DMS153 (cell line): ENCODE data around the gene BRSK2.

Experiments used
- DNase-seq: peaks from one replicate; lab custom pipeline; 2025; lab: John Stamatoyannopoulos, UW

BRSK2 gene

GRCh38 chr11:1453611-1454034 lies 63.9 kb downstream of the BRSK2 start:
- DNase-seq: no peak

- no peak for DNase-seq
Observed at GRCh38 chr11:1454576-1454975, 64.8 kb downstream of the BRSK2 start.

DNA sequence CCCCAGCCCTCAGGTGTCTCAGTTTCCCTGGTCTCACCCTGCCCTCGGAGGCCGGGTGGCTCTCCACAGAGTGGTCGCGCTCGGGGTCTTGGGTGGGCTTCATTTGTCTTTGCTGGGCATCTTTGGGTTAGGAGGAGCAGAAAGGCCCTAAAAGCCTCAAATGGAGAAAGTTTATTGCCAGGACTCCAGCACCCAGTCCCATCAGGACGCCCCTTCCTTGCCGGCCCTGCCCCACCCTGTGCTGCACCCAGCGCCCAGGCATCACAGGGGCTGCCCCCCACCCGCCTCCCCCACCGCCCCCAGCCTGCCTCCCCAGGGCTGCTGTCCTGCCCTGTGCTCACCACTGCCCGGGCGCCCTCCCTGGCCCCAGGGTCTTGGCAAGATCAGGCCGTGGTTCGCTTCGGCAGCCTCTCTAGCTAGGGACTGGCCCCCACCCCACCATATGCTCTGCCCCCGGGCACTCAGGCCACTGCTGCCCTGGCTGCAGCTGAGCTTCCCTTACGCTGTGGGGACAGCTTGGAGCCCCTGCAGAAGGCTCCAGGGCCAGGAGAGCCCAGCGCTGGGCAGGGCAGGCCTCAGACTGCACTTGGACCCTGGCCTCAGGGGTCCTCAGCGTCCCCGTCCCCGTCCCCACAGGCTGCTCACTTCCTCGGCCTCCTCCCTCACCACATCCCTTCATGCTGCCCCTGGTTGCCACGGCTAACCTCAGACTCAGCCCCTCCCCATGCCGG lies 65.5 kb downstream of the BRSK2 start:
- DNase-seq: no peak

- no peak for DNase-seq
Observed at GRCh38 chr11:1455763-1456060, 66.0 kb downstream of the BRSK2 start.

- no peak for DNase-seq
Observed at GRCh38 chr11:1456176-1456575, 66.4 kb downstream of the BRSK2 start.

DNA sequence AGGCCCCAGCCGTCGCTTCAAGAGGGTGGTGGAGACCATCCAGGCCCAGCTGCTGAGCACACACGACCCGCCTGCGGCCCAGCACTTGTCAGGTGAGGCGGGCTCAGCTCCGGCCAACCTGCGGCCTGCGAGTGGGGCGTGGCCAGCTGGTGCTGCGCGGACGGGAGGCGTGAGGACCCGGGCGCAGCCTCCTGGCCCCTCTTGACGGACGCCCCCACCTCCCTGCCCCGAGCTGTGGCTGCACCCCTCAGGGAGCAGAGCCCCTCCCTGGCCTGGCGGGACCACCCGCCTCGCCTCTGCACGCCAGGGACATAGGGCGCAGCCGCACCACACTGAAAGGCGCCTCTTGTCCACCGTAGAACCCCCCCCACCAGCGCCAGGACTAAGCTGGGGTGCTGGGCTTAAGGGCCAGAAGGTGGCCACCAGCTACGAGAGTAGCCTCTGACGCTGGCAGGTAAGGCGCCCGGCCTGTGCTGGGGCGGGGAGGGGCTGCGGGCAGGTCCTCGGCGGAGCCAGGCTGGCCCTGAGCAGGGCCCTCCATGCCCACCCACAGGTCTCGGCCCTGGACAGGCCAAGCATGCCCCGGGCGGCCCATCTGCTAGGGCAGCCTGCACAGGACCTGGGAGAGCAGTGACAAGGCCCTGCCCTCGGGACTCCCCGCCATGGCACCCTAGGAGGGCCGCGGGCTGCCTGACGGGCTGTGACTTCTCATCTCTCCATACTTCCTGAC lies 67.0 kb downstream of the BRSK2 start:
- no peak for DNase-seq

DNA sequence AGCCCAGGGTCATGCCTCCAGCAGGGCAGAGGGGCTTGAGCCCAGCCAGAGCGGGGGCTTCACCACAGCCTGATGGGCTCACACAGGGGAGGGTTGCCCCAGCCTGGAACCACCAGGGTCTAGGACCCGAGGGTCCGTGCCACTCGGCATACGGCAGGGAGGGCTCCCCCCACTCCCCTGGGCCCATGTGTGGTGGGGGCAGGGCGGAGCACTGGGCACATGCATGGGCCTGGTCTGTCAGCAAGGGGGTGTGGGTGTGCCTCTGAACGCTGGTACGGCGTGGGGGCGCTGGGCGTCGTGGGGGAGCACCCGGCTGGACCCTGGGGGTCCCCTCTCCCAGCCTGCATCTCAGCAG lies 67.6 kb downstream of the BRSK2 start:
- no peak for DNase-seq

- no peak for DNase-seq
Observed at GRCh38 chr11:1457856-1458255, 68.1 kb downstream of the BRSK2 start.

DNA sequence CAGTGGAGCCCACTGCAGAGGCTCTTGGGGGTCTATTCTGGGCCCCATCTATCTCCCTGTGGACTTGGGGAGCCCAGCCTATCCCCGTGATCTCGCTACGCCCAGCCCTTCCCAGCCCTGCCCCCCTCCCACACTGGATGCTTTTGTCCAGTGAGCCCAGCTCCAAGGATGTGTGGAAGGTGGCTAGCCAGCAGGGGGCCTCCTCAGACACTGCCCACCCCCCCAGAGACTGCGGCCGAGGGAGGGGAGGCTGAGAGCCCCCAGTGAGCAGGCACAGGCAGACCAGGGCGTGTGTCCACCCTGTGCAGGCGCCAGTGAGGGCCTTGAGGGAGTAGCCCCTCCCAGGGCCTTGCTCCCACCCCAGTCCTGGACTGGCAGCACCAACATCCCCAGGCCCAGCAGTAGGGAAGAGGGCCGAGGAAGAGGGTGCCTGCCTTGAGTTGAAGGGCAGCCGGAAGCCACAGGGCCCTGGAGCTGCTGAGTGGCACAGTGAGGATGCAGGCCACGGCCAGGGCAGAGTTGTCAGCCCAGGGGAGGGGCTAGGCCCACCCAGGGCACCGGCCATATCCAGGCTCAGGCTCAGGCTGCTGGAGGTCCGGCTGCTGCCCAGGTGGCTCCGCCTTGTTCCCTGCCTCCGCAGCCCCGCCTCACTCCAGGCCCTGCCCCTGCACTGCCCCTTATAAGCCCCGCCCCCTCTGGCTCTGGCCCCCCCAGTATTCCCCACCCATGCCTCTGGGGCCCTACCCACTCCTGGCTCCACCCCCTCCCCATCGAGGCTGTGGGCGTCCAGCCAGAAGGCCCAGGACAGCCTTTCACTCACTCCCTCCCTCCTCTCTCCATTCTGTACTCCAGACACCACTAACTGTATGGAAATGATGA lies 68.8 kb downstream of the BRSK2 start:
- DNase-seq: no peak

GRCh38 chr11:1459219-1459575 lies 69.5 kb downstream of the BRSK2 start:
- peak; percentile 44 for DNase-seq

DNA sequence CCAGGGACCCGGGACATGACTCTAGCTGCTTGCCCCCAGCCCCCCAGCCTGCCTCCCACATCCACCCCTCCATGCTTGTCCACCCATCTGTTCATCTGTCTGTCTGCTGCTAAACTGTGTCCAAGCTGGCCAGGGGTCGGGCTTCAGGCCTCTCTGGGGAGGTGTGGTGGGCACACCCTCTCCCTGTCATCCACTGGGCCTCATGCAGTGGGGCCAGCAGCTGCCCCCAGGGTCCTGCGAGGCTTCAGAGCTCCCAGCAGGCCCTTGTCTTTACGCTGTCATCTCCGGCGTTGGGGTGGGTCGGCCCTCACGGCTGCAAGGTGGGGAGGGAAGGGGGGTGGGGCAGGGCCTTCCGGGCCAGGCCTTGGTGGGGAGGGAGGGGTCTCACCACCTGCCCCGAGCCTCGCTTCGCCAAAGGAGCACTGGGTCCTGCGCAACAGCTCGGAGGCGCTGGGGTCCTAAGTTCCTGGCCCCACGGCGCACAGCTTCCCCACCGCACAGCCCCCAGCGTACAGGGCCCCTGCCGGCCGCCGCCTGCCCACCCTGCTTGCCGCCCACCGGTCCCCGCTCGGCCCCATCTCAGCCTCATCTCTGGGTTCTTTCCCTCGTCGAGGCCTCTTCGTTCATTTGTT lies 70.1 kb downstream of the BRSK2 start:
- no peak for DNase-seq

DNA sequence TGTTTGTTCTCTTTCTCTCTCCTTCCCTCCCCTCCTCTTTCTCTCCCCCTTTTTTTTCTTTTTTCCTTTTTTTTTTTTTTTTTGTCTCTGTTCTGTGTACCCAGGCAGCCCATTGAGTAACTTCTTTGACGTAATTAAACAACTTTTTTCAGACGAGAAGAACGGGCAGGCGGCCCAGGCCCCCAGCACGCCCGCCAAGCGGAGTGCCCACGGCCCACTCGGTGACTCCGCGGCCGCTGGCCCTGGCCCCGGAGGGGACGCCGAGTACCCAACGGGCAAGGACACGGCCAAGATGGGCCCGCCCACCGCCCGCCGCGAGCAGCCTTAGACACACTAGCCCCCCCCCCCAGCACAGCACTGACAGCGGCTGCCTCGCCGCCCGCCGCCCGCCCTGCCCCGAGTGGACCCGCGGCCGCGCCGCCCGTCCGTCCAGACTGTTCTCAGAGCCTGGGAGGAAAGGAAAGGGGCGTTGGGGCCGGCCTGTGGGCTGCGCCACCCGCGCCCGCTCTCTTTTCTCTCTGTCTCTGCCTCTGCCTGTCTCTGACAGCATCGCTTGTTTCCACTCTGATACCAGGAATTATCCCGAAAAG lies 70.8 kb downstream of the BRSK2 start:
- no peak for DNase-seq

- DNase-seq: no peak
Observed at GRCh38 chr11:1460986-1461825, 71.5 kb downstream of the BRSK2 start.

DNA sequence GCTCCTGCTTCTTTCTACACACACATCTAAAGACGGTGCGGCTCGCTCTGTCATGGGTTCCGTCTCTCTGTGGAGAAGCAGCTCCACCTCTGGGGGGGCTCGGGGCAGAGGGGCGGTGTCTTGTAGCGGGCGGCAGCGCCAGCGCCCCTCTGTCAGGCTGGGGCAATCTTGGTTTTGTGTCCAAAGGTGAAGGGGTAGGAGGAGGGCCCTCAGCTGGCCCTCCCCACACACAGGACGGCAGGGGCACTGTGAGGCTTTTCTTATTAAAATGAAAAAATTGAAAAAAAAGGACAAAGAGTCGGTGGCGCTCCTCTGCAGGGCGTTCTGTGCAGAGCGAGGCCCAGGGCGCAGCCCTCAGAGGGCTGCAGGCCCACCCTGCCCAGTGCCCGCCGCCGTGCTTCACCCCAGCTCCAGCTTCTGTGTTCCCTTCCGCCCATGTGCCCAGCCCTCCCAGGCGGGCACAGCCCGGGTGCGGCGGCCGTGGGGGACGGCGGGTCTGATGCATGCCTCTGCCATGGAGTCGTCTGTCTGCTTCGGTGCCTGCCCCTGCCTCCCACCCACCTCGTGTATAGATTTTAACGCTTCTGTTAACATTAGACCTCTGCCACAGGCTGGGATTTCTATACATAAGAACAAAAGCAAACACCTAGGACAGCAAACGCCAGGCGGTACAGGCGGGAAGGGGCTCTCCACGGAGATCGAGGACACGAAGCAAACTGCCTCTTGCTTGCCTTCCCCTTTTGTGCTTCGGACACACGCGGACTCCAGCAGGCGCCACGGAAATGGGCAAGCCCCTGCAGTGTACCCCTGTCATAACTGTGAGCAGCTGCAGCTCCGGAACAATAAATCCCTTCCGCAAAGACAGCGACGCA lies 72.3 kb downstream of the BRSK2 start:
- DNase-seq: no peak

DNA sequence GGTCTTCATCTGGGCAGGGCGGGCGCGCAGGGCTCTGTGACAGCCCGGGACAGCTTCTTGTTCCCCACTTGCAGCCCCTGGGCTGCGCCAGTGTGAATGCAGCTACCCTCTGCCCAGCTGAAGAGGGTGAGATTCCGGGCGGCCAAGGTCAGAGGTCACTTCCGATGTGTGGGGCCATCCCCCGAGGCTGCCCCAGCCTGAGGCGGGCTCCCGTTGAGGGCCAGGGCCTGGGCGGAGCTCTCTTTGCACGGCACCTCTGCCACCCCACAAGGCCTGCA lies 72.9 kb downstream of the BRSK2 start:
- DNase-seq: no peak

- DNase-seq: no peak
Observed at GRCh38 chr11:1463056-1463455, 73.3 kb downstream of the BRSK2 start.

- DNase-seq: no peak
Observed at GRCh38 chr11:1466784-1467183, 77.0 kb downstream of the BRSK2 start.

DNA sequence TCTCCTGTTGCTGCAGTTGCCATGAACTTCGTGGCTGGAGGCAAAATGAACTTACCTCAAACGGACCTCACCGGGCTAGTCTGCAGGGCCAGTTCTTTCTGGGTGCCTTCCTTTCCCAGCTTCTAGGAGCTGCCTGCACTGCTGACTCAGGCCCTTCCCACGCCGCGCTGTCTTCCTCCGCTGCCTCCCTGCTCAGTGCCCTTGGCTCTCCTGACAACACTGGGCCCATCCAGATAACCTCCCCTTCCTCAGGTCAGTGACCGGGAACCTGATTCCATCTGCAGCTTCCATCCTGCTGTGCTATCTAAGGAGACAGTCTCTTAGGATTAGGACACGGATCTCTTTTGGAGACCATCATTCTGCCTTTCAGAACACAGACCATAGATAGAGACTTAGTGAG lies 77.5 kb downstream of the BRSK2 start:
- no peak for DNase-seq

DNA sequence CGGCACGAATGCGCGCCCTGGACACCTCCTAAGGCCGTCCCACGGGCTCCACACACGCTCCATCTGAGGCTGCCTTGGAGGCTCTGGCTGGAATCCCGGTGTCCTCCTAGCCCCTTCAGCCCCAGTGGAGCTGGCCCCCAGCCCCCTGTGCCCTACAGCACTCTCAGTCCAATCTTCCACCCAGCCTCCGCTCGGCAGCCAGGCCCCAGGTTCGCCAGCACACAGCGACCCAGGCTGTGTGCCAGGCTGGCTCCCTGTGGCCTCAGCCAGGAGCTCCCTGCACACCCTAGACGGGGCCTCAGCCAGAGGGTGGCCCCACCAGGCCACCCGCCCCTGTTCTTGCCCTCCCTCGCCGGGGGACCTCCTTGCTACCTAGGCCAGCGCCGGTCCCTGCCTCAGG lies 78.3 kb downstream of the BRSK2 start:
- no peak for DNase-seq

DNA sequence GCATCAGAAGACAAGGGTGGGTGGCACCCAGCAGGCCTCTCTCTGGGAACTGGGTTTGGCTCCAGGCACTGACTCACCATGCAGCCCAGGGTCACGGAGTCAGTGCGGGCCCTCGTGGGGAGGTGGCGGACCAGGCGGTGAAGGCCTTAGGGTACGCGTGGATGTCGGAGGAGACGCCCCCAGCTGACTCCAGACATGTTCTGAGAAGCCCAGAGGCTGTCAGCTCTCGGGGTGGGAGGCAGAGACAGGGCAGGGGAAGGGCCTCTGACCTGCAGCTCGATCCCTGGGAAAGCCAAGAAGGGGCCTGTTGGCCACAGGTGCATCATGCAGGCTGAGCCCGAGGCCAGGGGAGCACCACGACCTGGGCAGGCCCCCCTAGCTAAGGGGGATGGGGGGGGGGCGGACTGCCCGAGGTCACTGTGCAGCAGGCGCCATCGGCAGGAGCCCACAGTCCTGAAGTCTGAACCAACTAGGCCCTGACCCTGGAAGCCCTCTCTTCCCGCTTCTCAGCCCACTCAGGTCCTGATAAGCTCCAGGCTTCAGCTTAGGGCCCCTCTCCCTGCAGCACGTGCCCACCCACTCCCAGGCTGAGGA lies 78.8 kb downstream of the BRSK2 start:
- no peak for DNase-seq
